ENCODE results near the gene MYL1. TPM values are rescaled to one million over a fixed set of nuclear protein-coding genes. Genes with fewer than 3 reads are reported as not detected.

Gene MYL1
- polyA plus RNA-seq, 1 donor, result 10.9 TPM

Other genes with a start within 250 kb of the MYL1 start
- gene KANSL1L, start 143.8 kb downstream of the MYL1 start, polyA plus RNA-seq, result 23.1 TPM
- 1.3 TPM for gene ACADL, start 89.7 kb downstream of the MYL1 start, polyA plus RNA-seq
- 41.9 TPM for gene LANCL1, start 161.6 kb upstream of the MYL1 start, polyA plus RNA-seq
- 657 TPM for gene CPS1, start 241.4 kb upstream of the MYL1 start, polyA plus RNA-seq